ENCODE measurements around the gene ARHGAP18.

DNA sequence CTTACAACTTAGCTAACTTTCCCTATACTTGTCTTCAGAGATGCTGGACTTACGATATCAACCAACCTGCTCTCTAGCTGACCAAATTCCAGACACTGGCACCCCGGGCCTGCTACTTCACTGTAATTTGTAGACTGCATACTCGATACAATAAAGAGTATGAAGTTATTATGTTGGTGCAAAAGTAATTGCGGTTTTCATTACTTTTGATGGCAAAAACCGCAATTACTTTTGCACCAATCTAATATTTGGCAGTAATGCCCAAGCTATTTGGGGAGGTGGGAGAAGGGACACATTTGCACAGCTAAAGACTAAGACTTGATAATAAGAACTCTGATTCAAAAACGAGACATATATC, 34.9 kb upstream of the ARHGAP18 start:
- TF ChIP-seq EZH2 (IDR thresholded peaks at IDR 0.05; ENCODE audit: insufficient read depth, poor library complexity, severe bottlenecking) (no peak), EZH2phosphoT487 (IDR thresholded peaks at IDR 0.05; ENCODE audit: insufficient read depth, low read depth) (no peak)
